HFF-Myc (cell line): ENCODE measurements around the gene EVI5.
"Not testable (repeated sequence)": the region's sequence is repeated elsewhere in the genome, so short reads cannot be mapped to it uniquely, and the experiment has no call there.

Experiments used
- DNase-seq: peaks from one replicate; pipeline ENCODE4 v3.0.0-alpha.2; 2011; ENCODE audit warnings: low read depth; ENCODE audit errors: extremely low read depth
- H3K4me3 ChIP-seq: replicated peaks from 2 replicates; pipeline ENCODE4 v1.5.1; 2011; ENCODE audit warnings: low read depth, mild to moderate bottlenecking, control low read depth, low read length
- CTCF ChIP-seq: IDR thresholded peaks from 2 replicates; pipeline ENCODE4 v1.5.1; 2012; ENCODE audit warnings: mild to moderate bottlenecking, low read depth, low read length, control low read depth; ENCODE audit errors: missing control alignments

EVI5 gene

DNA sequence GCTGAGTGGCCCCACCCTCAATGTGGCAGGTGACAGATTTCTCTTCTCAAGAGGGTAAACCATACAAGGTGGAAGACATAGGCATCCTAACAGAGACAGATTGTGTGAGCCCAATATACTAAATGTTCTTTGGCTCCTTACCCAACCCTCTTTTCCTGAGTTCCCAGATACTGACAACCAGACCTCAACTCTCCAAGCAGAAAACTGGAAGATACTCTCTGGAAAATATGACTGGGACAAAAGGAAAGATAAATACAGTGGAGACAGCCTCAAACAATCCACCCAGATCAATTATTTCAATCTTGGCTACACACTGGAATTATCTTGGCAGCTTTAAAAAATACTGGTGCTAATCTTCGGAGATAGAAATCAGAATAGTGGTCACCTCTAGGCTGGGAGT lies 6.5 kb downstream of the EVI5 start:
- no peak for DNase-seq
- no peak for TF ChIP-seq CTCF
- no peak overlapping the region for H3K4me3 ChIP-seq

DNA sequence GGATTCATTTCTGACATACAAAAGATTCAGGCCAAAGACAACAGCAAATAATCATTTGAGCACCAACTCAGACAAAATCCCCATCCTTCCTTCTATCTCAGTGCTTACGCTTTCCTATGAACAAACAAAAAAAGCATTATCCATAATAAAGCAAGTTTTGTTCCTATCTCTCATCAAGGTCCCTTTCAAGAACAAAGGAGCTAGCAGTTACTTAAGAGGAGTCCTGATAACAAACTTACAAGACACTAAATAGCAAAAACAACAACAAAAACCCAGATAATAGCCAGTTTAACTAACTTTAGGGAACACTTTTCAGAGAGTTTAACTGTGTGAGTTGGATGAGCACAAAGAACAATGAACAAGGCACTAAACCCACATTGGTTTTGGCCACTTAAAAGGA lies 10.5 kb downstream of the EVI5 start:
- H3K4me3 ChIP-seq: no peak overlapping the region
- DNase-seq: no peak
- TF ChIP-seq CTCF: no peak

DNA sequence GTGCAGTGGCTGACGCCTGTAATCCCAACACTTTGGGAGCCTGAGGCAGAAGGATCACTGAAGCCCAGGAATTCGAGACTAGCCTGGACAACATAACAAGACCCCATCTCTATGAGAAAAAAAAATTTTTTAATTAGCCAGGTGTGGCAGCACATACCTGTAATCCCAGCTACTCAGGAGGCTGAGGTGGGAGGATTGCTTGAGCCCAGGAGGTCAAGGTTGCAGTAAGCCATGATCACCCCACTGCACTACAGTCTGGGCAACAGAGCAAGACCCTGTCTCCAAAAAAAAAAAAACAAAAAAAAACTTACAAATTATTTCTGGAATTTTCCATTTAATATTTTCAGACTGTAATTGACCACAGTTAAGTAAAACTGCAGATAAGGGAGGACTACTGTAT lies 11.2 kb downstream of the EVI5 start:
- not testable (repeated sequence) for H3K4me3 ChIP-seq, DNase-seq

- no peak for TF ChIP-seq CTCF
- no peak overlapping the region for H3K4me3 ChIP-seq
- DNase-seq: no peak
Observed at GRCh38 chr1:92769856-92770255, 15.1 kb downstream of the EVI5 start.

DNA sequence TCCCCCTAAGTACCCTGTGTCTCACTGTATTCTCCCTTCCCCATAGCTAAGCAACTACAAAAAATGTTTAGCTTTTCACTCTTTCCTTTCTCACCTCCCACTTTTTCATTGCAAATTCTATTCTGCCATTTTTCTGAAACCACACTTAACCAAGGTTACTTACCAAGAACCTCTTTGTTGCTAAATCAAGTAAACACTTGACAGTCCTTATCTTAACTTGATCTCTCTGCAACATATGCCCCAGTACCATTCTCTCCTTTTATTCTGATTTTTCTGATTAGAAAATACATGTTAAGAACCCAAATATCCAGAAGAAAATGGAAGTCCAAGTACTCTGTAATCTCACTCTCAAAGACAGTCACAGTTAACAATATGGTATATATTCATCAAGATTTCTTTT lies 16.0 kb downstream of the EVI5 start:
- H3K4me3 ChIP-seq: no peak overlapping the region
- DNase-seq: no peak
- TF ChIP-seq CTCF: no peak

DNA sequence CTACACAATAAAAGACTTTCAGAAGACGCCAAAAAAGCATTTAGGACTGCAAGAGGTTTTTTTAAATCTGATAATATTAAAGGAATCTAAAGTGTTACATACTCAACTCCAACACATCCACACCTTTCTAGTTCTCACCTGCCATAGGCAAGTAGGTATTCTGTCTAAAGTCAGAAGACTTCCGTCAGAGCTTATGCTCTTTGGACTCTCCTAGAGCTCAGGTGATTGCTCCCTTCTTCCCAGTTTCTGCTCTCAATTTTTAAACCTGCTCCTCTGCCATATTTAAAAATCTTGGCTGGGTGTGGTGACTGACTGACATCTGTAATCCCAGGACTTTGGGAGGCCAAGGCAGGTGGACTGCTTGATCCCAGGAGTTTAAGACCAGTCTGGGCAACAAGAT lies 16.6 kb downstream of the EVI5 start:
- TF ChIP-seq CTCF: no peak
- DNase-seq: no peak
- H3K4me3 ChIP-seq: no peak overlapping the region

GRCh38 chr1:92764116-92764515 lies 20.8 kb downstream of the EVI5 start:
- no peak for DNase-seq
- no peak for TF ChIP-seq CTCF
- H3K4me3 ChIP-seq: no peak overlapping the region
